Breast epithelium (tissue), 3 donors: ENCODE data around the gene METRNL.

Experiments
- POLR2A ChIP-seq: fragments of 450-650 bp; IDR thresholded peaks from one replicate; pipeline ENCODE4 v1.6.1; 2016; ENCODE audit warnings: antibody characterized with exemption, mild to moderate bottlenecking, moderate library complexity
- POLR2AphosphoS5 ChIP-seq, 3 donors: sonication (generic); formaldehyde crosslinking; IDR thresholded peaks; one replicate each; pipeline ENCODE4 v1.6.1; 2017; ENCODE audit warnings: antibody characterized with exemption in 3 of 3
- TF ChIP-seq, protein P1 (sequence below), 3 donors: fragments of 450-650 bp; IDR thresholded peaks; one replicate each; pipeline ENCODE4 v1.5.1; 2016 to 2017; ENCODE audit warnings: antibody characterized with exemption in 3 of 3, mild to moderate bottlenecking in 3 of 3, moderate library complexity in 3 of 3

- TF ChIP-seq, protein P1, sequence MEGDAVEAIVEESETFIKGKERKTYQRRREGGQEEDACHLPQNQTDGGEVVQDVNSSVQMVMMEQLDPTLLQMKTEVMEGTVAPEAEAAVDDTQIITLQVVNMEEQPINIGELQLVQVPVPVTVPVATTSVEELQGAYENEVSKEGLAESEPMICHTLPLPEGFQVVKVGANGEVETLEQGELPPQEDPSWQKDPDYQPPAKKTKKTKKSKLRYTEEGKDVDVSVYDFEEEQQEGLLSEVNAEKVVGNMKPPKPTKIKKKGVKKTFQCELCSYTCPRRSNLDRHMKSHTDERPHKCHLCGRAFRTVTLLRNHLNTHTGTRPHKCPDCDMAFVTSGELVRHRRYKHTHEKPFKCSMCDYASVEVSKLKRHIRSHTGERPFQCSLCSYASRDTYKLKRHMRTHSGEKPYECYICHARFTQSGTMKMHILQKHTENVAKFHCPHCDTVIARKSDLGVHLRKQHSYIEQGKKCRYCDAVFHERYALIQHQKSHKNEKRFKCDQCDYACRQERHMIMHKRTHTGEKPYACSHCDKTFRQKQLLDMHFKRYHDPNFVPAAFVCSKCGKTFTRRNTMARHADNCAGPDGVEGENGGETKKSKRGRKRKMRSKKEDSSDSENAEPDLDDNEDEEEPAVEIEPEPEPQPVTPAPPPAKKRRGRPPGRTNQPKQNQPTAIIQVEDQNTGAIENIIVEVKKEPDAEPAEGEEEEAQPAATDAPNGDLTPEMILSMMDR (IDR thresholded peaks at IDR 0.05), result no peak
- no peak for TF ChIP-seq POLR2A
- no peak for TF ChIP-seq POLR2AphosphoS5 (IDR thresholded peaks at IDR 0.05)
Measured at GRCh38 chr17:83133302-83134121, 54.1 kb downstream of the METRNL start.
